ENCODE results near the gene MYL10.

Gene MYL10

GRCh38 chr7:101629171-101629570 lies at the start of gene MYL10:
TSS of gene MYL10 (minus strand) at chr7:101629296. CDS start at chr7:101629118, 178 bp downstream.
- FAIRE-seq, result no peak

DNA sequence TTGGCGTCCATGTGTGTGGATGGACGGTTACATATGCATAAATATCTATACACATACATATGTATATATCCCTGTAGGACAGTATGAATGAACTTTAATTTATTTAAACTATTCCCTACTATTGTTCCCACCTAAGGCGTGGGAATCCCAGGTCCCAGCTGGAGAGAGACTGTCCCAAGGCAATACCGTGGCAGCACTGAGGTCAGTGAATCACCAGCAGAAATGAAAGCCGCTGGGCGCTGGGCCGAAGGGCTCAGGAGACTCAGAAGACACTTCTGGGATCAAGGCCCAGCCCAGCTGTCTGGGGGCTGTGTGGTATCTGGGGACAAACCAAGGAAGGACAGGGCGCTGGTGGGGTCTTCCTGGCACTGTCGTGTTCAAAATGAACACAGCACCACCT lies 49.6 kb upstream of the MYL10 start:
- no peak for FAIRE-seq

GRCh38 chr7:101677797-101678479 lies 48.8 kb upstream of the MYL10 start:
- no peak for FAIRE-seq

GRCh38 chr7:101677391-101677790 lies 48.3 kb upstream of the MYL10 start:
- no peak for FAIRE-seq

- no peak for FAIRE-seq
These were observed 47.9 kb upstream of the MYL10 start for GRCh38 chr7:101676956-101677355.

- FAIRE-seq, result no peak
These were observed 47.0 kb upstream of the MYL10 start for GRCh38 chr7:101676062-101676598.

DNA sequence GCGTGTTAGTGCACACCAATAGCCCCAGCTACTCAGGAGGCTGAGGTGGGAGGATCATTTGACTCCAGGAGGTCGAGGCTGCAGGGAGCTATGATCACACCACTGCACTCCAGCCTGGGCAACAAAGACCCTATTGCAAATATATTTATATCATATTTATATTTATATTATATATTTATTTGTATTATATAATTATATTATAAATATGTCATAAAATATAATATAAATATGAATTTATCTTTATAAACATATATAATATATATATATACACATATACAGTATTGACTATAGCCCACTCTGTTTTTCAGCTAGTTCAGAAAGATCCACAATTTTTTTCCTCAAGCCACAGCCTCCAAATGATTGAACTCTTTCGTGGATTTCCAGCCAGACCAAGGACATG lies 45.3 kb upstream of the MYL10 start:
- FAIRE-seq, result no peak

DNA sequence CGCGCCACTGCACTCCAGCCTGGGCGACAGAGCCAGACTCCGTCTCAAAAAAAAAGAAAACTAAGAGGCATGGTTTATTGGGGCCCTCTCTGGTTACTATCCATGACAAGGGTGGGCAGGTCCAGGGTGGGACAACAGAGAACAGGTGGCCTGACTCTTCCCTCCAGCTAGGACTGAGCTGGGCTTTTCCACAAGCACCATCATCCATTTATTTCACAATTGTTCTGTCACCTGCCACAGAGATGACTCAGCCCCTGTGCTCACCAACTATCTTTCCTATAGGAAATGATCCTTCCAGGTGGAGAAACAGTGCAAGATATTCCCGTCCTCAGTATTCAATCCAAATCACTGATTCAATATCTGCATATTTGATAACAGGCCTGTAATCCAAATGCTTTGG lies 44.9 kb upstream of the MYL10 start:
- no peak for FAIRE-seq

- no peak for FAIRE-seq
These were observed 44.2 kb upstream of the MYL10 start for GRCh38 chr7:101673315-101673714.

- no peak for FAIRE-seq
These were observed 42.6 kb upstream of the MYL10 start for GRCh38 chr7:101671371-101672356.

GRCh38 chr7:101669307-101669706 lies 40.2 kb upstream of the MYL10 start:
- FAIRE-seq, result no peak

GRCh38 chr7:101668726-101669125 lies 39.6 kb upstream of the MYL10 start:
- FAIRE-seq, result no peak

- no peak for FAIRE-seq
These were observed 38.8 kb upstream of the MYL10 start for GRCh38 chr7:101667920-101668319.

DNA sequence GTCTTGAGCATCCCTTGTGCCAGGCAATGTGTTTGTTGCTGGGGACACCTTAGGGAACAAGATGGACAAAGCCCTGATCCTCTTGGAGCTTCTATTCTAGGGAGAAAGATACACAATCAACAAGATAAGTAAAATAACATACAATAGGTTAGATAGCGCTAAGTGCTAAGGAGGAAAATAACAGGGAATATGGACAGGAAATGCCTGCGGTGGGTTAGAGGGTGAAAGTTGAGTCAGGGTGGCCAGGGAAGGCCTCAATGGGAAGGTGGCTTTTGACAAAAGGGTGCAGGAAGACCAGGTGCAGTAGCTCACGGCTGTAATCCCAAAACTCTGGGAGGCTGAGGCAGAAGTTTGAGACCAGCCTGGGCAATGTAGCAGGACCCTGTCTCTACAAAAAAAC lies 38.3 kb upstream of the MYL10 start:
- FAIRE-seq, result no peak

DNA sequence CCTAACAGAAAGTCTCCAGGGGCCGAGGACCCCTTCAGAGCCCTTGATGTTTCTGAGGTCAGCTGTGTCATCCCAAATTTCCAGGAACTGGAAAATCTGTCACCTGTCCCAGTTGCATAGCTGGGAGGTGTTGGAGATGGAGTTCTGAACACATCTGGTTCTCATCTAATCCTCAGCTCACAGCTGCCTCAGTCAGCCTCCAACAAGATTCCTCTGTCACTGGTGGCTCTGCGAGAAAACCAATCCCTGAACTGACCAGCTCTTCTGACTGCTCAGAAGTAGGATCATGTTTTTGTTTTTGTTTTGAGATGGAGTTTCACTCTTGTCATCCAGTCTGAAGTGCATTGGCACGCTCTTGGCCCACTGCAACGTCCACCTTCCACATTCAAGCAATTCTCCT lies 37.6 kb upstream of the MYL10 start:
- no peak for FAIRE-seq

GRCh38 chr7:101666293-101666692 lies 37.2 kb upstream of the MYL10 start:
- FAIRE-seq, result no peak

GRCh38 chr7:101664893-101665471 lies 35.9 kb upstream of the MYL10 start:
- no peak for FAIRE-seq

GRCh38 chr7:101664436-101664835 lies 35.3 kb upstream of the MYL10 start:
- no peak for FAIRE-seq

GRCh38 chr7:101663747-101664146 lies 34.7 kb upstream of the MYL10 start:
- FAIRE-seq, result no peak

- FAIRE-seq, result no peak
These were observed 33.4 kb upstream of the MYL10 start for GRCh38 chr7:101662447-101662998.

DNA sequence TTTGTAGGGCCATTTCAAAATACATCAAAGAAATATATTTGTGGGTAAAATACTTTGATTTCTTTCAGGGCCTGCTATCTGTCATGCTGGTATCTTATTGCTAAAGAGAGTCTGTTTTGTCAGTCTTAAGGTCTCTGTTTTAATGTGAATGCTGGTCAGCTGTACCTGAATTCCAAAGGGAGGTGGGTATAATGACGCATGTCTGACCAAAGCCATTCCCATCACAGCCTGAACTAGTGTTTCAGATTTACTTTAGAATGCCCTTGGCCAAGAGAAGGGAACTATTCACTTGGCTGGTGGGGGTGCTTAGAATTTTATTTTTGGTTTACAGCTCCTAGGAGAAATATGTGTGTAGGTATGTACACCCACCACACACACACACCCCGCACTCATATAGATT lies 30.6 kb upstream of the MYL10 start:
- no peak for FAIRE-seq

DNA sequence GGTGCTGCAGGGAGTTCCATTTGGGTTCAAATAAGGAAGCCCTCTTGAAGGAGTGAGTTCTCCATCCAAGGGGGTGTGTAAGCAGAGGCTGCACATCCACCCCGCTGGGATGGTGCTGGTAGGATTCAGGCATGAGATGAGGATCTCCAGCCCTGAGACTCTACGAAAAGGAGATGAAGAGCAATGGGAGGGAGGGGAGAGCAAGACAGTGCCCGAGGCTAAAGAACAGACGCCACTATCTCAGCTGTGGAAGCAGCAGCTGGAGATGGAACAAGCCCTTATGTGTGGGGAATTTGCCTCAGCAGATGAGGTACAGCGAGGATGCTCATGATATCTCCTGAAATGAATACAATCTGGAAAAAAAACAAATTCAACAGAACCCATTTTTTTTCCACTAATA lies 28.1 kb upstream of the MYL10 start:
- FAIRE-seq, result no peak

DNA sequence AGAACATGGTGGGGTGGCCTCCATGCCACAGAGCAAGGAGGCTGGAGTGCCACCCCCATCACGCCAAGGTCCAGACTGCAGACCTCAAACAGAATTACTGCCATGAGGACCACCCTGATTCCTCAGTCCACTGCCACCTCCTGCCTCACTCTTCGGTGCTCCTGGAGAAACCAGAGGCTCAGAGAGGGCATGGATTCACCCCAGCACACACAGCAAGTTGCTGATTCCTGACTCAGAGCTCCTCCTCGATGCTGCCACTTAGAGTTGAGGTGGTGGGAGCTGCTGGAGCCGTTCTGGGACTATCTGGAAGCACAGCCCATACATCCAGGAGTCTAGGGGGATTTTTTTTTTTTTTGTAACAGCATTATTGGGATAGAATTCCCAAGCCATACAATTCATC lies 22.0 kb upstream of the MYL10 start:
- no peak for FAIRE-seq

Measured in colon (tissue), 2 donors.